HepG2 (cell line): ENCODE results near the gene ZWILCH. TPM values are rescaled to one million over a fixed set of nuclear protein-coding genes. Genes with fewer than 3 reads are reported as not detected.

ENCODE experiments used
- CENPBD1 ChIP-seq: sonication (generic); formaldehyde crosslinking; IDR thresholded peaks from 2 replicates; pipeline ENCODE4 v1.8.0; 2022; ENCODE audit warnings: missing genetic modification reagents, low read depth, mild to moderate bottlenecking, borderline replicate concordance
- FOSL1 ChIP-seq: sonication (generic); formaldehyde crosslinking; IDR thresholded peaks from 2 replicates; pipeline ENCODE4 v1.9.0; 2021; ENCODE audit warnings: missing genetic modification reagents, borderline replicate concordance
- GMEB1 ChIP-seq: sonication (generic); formaldehyde crosslinking; IDR thresholded peaks from 2 replicates; pipeline ENCODE4 v1.5.1; 2020; ENCODE audit warnings: missing genetic modification reagents, mild to moderate bottlenecking, borderline replicate concordance
- HCFC1 ChIP-seq: fragments of 150-350 bp; IDR thresholded peaks from 2 replicates; pipeline ENCODE4 v1.6.1; 2014; ENCODE audit warnings: low read depth, low read length
- KMT2A ChIP-seq: sonication (generic); formaldehyde crosslinking; IDR thresholded peaks from 2 replicates; pipeline ENCODE4 v1.4.0; 2020; ENCODE audit warnings: missing genetic modification reagents
- PHF8 ChIP-seq: sonication (generic); formaldehyde crosslinking; IDR thresholded peaks from 2 replicates; pipeline ENCODE4 v1.5.0; 2020; ENCODE audit warnings: missing genetic modification reagents
- PRDM15 ChIP-seq: sonication (generic); formaldehyde crosslinking; IDR thresholded peaks from 2 replicates; pipeline ENCODE4 v1.4.0; 2020; ENCODE audit warnings: missing genetic modification reagents
- TFE3 ChIP-seq: IDR thresholded peaks from 2 replicates; pipeline ENCODE4 v1.6.1; 2016
- XBP1 ChIP-seq: sonication (generic); formaldehyde crosslinking; IDR thresholded peaks from 2 replicates; pipeline ENCODE4 v1.5.0; 2020; ENCODE audit warnings: missing genetic modification reagents
- ZNF724P ChIP-seq: sonication (generic); formaldehyde crosslinking; IDR thresholded peaks from 2 replicates; pipeline ENCODE4 v1.8.0; 2022; ENCODE audit warnings: missing genetic modification reagents, borderline replicate concordance
- ZNF850 ChIP-seq: sonication (generic); formaldehyde crosslinking; conservative IDR thresholded peaks from 2 replicates; pipeline ENCODE4 v1.9.0; 2021; ENCODE audit warnings: mild to moderate bottlenecking, missing genetic modification reagents
- ZSCAN29 ChIP-seq: sonication (generic); formaldehyde crosslinking; conservative IDR thresholded peaks from 2 replicates; pipeline ENCODE4 v1.4.0; 2020; ENCODE audit warnings: mild to moderate bottlenecking, missing genetic modification reagents
- ZXDC ChIP-seq: sonication (generic); formaldehyde crosslinking; IDR thresholded peaks from 2 replicates; pipeline ENCODE4 v1.5.0; 2020; ENCODE audit warnings: mild to moderate bottlenecking, missing genetic modification reagents
- polyA plus RNA-seq, 8 experiments: library from polyadenylated mRNA; depleted of rRNA in 3 of 8; stranded (reverse) in 7 of 8; unstranded in 1 of 8; fragments of >200 nt; fragmentation: Illumina TruSeq in 4 of 8; extraction: Trizol in 4 of 8; gene quantifications; 2 replicates each; pipeline versions ENCODE4 v1.2.1 to v1.2.3, GENCODE V29; 2011 to 2016; ENCODE audit warnings: low read depth in 4 of 8, missing spikeins in 1 of 8, mixed read lengths in 1 of 8; ENCODE audit not compliant: insufficient read depth in 1 of 8
- total RNA-seq, 5 experiments: library from RNA; depleted of rRNA; stranded (reverse); fragments of >200 nt; fragmentation: Illumina TruSeq; extraction: Trizol; gene quantifications; 2 replicates each; pipeline ENCODE4 v1.2.3, GENCODE V29; 2016; ENCODE audit warnings: low read depth in 1 of 5

The ZWILCH gene
- total and polyA plus RNA-seq, 2 of the 13 experiments (the other 11 are each of a cell fraction or from before 2014, with no cell fraction given): 9.5 to 27.8 TPM

- TF ChIP-seq GMEB1 (CRISPR knock-in tag) (peak; percentile 34; the same call in 1 of the 2 replicates), ZXDC (CRISPR knock-in tag) (peak; percentile 66; the same call in 1 of the 2 replicates), ZSCAN29 (CRISPR knock-in tag) (no peak), ZNF850 (CRISPR knock-in tag) (no peak), XBP1 (no peak), TFE3 (CRISPR knock-in tag) (peak; percentile 12; the same call in 1 of the 2 replicates), CENPBD1 (no peak), HCFC1 (peak; percentile 27; the same call in 1 of the 2 replicates), KMT2A (CRISPR knock-in tag) (peak; percentile 60; the same call in 1 of the 2 replicates), FOSL1 (CRISPR knock-in tag) (no peak), ZNF724P (CRISPR knock-in tag) (no peak), PHF8 (CRISPR knock-in tag) (peak; percentile 84), PRDM15 (CRISPR knock-in tag) (no peak)
These were observed at the start of gene ZWILCH, which contains the start of gene RPL4 (continued) for GRCh38 chr15:66504563-66505429.
